HG02610 (cell line): ENCODE measurements around the gene TSPAN15.
"Not testable (repeated sequence)": the region's sequence is repeated elsewhere in the genome, so short reads cannot be mapped to it uniquely, and the experiment has no call there.

Experiments
- ATAC-seq: cut with Tn5 transposase; IDR thresholded peaks from one replicate; pipeline ENCODE4 v1.9.1; 2021; ENCODE audit warnings: mild to moderate bottlenecking, moderate library complexity; ENCODE audit not compliant: unreplicated experiment

The TSPAN15 gene

DNA sequence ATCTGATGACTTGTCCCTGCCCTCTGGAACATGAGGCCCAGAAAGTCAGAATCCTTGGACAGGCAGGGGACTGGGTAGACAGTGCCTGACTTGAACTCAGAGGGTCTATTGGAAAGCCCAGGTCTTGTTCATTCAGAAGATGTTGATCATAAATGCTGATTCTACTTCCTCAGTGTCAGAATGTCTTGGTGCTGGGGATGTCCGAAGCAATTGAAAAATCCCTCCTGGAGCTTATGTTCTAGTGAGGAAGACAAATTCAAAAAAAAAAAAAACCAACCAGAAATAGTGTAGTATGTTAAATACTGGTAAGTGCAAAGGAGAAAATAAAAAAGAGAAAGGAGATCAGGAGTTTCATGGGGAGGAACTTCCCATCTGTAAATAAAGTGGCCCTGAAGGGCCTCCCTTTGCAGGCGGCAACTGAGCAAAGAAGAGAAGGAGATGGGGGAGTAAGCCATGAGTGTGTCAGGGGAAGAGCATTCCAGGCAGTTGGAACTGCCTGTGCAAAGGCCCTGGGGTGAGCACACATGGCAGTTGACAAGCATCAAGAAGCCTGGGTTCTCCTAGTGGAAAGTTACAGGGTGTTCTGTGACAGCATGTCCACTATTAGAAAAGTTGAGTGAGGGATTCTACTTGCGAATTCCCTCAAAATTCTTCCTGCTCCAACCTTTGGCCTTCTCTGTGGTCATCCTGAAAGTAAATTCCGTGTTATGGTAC, 30.7 kb downstream of the TSPAN15 start:
- no peak for ATAC-seq

- no peak for ATAC-seq
These were observed 32.7 kb downstream of the TSPAN15 start for GRCh38 chr10:69483963-69484362.

- ATAC-seq = no peak
These were observed 33.5 kb downstream of the TSPAN15 start for GRCh38 chr10:69484736-69485135.

- no peak for ATAC-seq
These were observed 35.9 kb downstream of the TSPAN15 start for GRCh38 chr10:69486922-69487730.

- not testable (repeated sequence) for ATAC-seq
These were observed 37.0 kb downstream of the TSPAN15 start for GRCh38 chr10:69488149-69488844.

DNA sequence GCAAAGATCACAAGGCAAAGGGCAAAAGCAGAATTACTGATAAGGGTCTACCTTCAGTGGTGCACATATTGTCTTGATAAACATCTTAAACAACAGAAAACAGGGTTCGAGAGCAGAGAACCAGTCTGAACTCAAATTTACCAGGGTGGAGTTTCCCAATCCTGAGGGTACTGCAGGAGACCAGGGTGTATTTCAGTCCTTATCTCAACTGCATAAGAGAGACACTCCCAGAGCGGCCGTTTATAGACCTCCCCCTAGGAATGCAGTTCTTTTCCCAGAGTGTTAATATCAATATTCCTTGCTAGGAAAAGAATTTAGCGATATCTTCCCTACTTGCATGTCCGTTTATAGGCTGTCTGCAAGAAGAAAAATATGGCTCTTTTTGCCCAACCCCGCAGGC, 37.6 kb downstream of the TSPAN15 start:
- ATAC-seq = not testable (repeated sequence)

DNA sequence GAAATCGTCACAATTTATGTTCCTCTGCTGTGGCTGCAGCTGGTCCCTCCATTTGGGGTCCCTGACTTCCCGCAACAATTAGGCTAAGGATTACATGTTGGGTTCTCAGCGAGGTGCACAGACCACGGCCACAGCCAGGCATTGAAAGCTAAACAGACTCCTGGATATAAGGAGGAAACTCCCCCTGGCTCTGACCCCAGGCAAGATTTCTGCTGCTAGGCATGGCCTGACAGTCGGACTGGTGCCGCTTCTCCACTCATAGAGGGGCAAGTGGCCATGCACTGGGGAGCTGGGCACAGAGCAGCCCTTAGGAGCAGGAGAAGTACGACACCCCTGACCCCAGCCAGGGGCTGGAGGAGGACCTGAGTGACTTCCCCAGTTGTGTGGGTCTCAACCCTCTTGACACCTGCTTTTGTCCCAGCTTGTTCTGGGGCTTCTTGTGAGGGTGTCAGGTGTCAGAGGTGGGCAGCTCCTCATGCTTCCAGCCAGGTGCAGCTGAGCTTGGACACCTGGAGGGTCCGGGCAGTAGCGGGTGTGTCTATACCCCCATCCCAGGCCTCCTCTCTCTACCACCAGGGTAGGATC, 38.3 kb downstream of the TSPAN15 start:
- no peak for ATAC-seq

DNA sequence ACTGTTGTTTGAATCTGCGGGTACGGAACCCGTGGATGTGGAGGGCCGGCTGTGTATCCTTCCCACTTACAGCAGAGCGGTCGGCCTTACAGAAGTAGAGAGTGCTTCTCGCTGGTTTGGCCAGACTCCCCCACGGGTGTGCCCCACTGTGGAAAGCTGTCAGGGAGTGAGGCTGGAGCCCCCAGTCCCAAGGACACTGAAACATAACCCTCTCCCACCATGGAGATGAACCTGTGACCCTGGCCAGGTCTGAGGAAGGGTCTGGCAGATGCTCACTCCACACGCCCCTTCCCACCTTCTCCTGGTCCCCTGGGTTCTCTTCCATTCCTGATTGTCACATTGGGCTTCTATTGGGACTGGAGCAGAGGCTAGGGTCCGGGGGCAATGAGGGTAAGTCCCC, 39.6 kb downstream of the TSPAN15 start:
- no peak for ATAC-seq

DNA sequence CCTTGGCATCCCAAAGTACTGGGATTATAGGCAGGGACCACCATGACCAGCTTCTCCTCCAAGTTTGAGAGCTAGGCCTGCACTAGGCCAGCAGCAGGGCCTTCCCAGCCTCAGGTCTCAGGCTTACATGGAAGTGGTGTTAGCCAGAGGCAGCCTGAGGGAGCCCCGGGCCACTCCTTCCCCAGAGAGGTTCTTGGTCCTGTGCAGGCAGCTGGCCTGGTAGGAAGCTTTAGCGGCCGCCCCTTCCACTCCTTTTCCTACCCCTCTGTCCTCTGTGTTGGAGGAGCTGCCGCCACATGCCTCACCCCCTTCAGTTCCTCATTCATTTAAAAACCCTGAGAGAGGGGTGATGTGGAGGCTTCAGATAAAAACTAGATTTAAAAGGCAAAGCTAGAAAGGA, 40.3 kb downstream of the TSPAN15 start:
- ATAC-seq = no peak

- ATAC-seq = no peak
These were observed 41.0 kb downstream of the TSPAN15 start for GRCh38 chr10:69492091-69492745.

DNA sequence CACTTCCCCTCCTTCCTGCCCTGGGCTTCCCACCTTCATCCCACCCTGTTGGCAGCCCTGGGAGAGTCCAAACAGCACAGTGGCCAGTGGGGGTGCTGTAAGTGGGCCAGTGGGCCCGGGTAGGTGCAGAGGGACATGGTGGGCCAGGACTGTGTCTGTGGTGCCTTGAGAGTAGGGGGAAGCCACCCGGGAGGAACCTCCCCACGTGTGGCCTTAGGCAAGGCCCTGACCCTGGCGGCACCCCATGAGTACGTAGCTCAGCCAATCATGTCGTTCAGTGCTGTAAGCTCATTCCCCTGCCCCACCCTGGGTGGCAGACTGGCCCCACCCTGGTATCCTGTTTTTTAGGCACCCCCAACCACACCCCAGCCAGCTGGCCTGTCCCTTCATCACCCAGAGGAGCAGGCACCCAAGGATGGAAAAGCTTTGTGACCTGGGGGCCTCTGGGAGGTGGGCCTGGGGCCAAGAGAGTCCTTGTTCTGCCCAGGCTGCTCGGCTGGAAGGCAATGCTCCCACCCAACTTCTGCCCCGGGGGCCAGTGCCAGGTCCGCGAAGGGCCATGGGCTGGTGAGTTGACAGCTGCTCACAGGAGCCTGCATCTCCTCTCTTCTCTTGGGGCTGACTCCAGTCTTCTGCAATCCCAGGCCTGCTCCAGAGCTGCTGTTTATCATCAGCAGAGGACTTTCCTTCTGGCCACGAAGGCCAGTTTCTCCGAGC, 41.6 kb downstream of the TSPAN15 start:
- no peak for ATAC-seq

DNA sequence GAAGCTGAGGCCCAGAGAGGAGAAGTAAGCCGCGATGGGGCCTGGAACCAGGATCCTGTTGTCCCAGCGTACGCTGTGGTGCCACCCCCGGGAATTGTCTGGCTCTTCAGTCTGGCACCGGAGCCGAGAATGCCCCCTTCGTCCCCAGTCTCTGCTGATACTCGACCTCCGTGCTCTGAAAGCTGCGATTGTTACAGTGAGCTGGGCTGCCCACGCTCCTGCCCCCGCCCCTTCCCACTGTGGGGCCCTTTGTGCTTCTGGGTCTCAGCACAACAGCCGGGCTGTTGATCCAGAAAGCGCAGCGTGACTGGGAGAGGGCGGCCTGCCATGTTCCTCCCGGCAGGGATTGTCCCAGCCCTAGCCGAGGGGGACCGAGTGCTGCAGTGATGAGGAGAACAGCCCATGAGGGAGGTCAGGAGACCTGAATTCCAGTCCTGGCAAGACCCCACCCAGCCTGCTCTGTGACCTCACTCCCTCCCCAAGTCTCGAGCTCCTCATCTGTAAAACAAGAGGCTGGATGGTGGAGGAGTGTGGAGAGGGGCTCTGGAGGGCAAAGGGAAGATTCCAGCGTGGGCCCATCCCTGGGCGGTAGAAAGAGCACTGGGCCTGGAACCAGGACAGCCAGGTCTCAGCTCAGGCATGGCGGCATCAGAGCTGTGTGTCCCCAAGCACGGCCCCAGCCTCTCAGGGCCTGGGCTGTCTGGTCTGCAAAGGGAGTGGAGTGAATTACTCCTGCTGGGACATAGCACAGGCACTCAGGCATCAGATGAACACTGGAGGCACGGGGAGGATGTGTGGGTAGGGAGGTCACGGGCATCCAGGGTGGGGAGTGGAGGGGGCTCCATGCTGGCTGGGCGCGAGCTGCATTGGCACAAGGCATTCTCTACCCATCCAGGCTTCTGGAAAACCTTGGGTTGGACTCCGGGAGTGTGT, 43.6 kb downstream of the TSPAN15 start:
- ATAC-seq = no peak

- no peak for ATAC-seq
These were observed 44.4 kb downstream of the TSPAN15 start for GRCh38 chr10:69495666-69496065.

DNA sequence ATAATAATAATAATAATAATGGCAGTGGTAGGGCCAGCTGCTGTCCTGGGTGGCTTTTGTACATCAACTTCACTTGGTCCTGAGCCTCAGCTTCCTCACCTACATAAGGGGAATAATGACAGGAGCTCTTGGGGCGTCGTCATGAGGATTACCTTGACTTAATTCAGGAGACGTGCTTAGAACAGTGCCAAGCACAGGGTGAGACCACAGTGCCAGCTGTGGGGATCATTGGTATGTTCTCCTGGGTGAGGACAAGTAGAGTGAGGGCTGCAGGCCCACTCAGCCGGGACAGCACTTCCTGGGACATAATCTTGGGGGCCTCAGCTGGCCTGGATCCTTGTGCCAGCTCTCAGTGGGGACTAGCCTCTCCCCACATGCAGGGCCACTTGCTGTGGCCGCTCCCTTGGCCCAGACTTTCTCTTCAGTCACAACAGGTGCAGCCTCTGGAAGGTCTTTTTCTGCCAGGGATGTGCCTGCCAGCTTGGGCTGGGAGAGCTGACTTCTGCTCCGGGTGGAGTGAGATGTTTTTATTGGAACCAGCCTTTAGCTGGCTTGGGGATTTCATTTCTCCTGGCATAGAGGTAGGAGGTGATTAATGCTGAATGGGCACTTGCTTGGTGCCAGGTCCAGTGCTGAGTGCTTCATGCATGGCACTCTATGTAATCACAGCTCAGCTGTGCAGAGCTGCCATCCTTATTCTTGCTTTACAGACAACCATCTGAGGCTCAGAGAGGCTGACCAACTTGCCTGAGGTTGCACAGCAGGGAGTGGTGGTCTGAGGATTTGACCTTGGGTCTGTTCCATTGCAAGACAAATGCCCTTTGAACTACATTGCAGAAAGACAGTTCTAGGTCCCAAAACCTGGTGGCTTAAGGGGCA, 45.3 kb downstream of the TSPAN15 start:
- no peak for ATAC-seq

DNA sequence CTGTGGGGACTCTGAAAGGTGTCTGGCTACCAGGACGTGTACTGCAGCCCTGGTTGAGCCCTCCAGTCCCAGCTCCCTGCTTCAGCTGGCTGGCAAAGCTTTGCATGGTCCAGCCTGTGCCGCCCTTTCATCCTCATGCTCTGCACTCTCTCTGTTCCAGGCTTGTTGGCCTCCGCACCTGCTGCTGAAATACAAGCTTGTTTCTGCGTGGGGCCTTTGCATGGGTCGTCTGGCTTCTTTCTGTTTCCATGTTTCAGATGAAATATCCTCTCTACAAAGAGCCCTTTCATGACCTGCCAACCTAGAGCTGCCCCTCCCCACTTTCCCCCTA, 45.9 kb downstream of the TSPAN15 start:
- no peak for ATAC-seq

DNA sequence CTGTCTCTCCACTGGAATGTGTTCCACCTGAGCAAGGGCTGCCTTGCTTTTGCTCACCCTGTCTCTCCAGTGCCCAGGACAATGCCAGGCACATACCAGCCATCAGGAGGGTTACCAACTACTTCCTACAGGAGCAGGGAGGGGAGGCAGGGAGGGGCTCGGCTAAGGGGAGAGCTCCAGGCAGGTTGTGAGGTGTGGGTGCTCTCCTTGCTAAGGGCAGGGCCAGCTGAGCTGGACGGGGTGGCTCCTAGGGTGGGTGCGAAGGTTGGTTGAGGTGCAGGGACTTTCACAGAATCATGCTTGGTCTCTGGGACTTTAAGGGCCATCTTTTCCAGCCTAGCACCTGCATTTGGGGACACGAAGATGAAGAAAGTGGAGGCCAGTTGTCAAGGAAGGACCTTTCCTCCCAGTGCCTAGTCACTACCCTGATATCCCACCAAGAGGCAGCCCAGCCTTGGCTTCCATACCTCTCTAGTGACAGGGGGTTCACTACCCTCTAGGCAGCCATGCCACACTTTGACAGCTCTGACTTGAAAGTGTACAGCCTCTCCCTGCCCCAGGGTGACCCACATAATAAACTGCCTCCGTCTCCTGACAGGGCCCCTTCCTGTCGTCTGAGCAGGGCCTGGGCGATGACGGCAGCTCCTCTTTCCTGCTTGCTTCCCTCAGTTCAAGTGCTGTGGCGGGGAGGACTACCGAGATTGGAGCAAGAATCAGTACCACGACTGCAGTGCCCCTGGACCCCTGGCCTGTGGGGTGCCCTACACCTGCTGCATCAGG, 46.5 kb downstream of the TSPAN15 start:
- no peak for ATAC-seq

- no peak for ATAC-seq
These were observed 47.6 kb downstream of the TSPAN15 start for GRCh38 chr10:69498711-69499471.
